Measurements from ENCODE around the gene ITPRID1. TPM values are rescaled to one million over a fixed set of nuclear protein-coding genes. Genes with fewer than 3 reads are reported as not detected.
"Not testable (repeated sequence)": the region's sequence is repeated elsewhere in the genome, so short reads cannot be mapped to it uniquely, and the experiment has no call there.

Gene ITPRID1
- not detected for polyA plus RNA-seq (2013)

DNA sequence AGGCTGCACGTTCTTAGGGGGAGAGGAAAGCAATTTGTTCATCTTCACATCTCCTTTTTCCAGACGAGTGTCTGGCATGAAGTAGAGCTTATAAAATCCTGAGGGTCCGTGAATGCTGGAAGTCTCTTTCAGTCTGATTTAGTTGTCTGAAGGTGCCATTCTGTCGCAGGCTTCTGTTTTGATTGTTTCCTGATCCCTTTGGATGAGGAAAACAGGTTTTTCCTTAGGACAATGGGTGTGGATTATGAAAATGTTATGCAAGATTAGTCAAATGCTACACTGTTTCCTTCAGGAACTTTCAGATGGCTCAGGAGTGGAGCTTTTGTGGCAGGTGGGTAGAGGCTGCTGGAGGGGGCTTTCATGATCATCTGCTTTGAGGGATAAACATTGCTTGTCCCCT is at the start of gene ITPRID1:
Gene ITPRID1, plus strand, starts transcription at position 301 of the 400 bp plus-strand sequence. CDS start 38,935 bp downstream, outside the sequence.
- POLR2A ChIA-PET, result no interaction called here
- WGBS (ENCODE audit: insufficient coverage), result no CpG with 5 or more reads among the region's 4 CpGs
- DNase-seq, result no peak
- no peak within 1 kb of the TSS for H3K27ac ChIP-seq (ENCODE audit: insufficient read depth in 1 of 2, low read depth in 1 of 2, low read length in 2 of 2, poor library complexity in 1 of 2, severe bottlenecking in 2 of 2)
- no peaks in the 10 kb centered on the region for H3K36me3 ChIP-seq (ENCODE audit: control insufficient read depth in 4 of 4, insufficient read depth in 4 of 4, low read length in 3 of 4)
- H3K4me3 ChIP-seq (ENCODE audit: control insufficient read depth in 1 of 7, extremely low read depth in 1 of 7, insufficient read depth in 4 of 7, low read depth in 2 of 7, low read length in 6 of 7), result no peak within 1 kb of the TSS
- no peaks in the 10 kb centered on the region for H3K9me3 ChIP-seq (ENCODE audit: control extremely low read depth in 1 of 5, control insufficient read depth in 4 of 5, insufficient read depth in 2 of 5, low read depth in 1 of 5, low read length in 4 of 5)
- CTCF ChIA-PET, result no interaction called here
- H3K4me1 ChIP-seq (ENCODE audit: control extremely low read depth in 1 of 4, control insufficient read depth in 4 of 4, insufficient read depth in 4 of 4, low read length in 3 of 4), result no peaks in the 10 kb centered on the region
- H3K27me3 ChIP-seq (replicated peaks in 2 of 5; ENCODE audit: control insufficient read depth in 4 of 5, insufficient read depth in 5 of 5, low read length in 4 of 5), result no peaks in the 10 kb centered on the region

- Histone ChIP-seq H3K9me3 (ENCODE audit: control extremely low read depth in 1 of 5, control insufficient read depth in 4 of 5, insufficient read depth in 2 of 5, low read depth in 1 of 5, low read length in 4 of 5) (no peaks in the 10 kb centered on the region), H3K4me3 (ENCODE audit: control insufficient read depth in 1 of 7, extremely low read depth in 1 of 7, insufficient read depth in 4 of 7, low read depth in 2 of 7, low read length in 6 of 7) (no peak overlapping the region), H3K27me3 (replicated peaks in 2 of 5; ENCODE audit: control insufficient read depth in 4 of 5, insufficient read depth in 5 of 5, low read length in 4 of 5) (peaks cover 0 to 7% (median 2%) of the 10 kb centered on the region in 5 experiments), H3K36me3 (ENCODE audit: control insufficient read depth in 4 of 4, insufficient read depth in 4 of 4, low read length in 3 of 4) (no peaks in the 10 kb centered on the region), H3K4me1 (ENCODE audit: control extremely low read depth in 1 of 4, control insufficient read depth in 4 of 4, insufficient read depth in 4 of 4, low read length in 3 of 4) (no peaks in the 10 kb centered on the region), H3K27ac (ENCODE audit: insufficient read depth in 1 of 2, low read depth in 1 of 2, low read length in 2 of 2, poor library complexity in 1 of 2, severe bottlenecking in 2 of 2) (no peak overlapping the region)
- 93% methylated on average over 1 of the region's 1 CpG for whole genome bisulfite sequencing (ENCODE audit: insufficient coverage)
- no peak for DNase-seq
- POLR2A ChIA-PET, result no interaction called here
- CTCF ChIA-PET, result no interaction called here
These were observed 49.3 kb upstream of the ITPRID1 start for GRCh38 chr7:31464601-31465000.

GRCh38 chr7:31465285-31465684 is 48.6 kb upstream of the ITPRID1 start:
- H3K4me3 ChIP-seq (ENCODE audit: control insufficient read depth in 1 of 7, extremely low read depth in 1 of 7, insufficient read depth in 4 of 7, low read depth in 2 of 7, low read length in 6 of 7), result no peak overlapping the region
- ChIA-PET POLR2A (no interaction called here), CTCF (no interaction called here)
- WGBS (ENCODE audit: insufficient coverage), result 33% methylated on average over 3 of the region's 3 CpGs
- no peak overlapping the region for H3K27ac ChIP-seq (ENCODE audit: insufficient read depth in 1 of 2, low read depth in 1 of 2, low read length in 2 of 2, poor library complexity in 1 of 2, severe bottlenecking in 2 of 2)
- peak in 1 of 3 donors; percentile 3 for DNase-seq
- H3K36me3 ChIP-seq (ENCODE audit: control insufficient read depth in 4 of 4, insufficient read depth in 4 of 4, low read length in 3 of 4), result no peaks in the 10 kb centered on the region
- no peaks in the 10 kb centered on the region for H3K9me3 ChIP-seq (ENCODE audit: control extremely low read depth in 1 of 5, control insufficient read depth in 4 of 5, insufficient read depth in 2 of 5, low read depth in 1 of 5, low read length in 4 of 5)
- H3K4me1 ChIP-seq (ENCODE audit: control extremely low read depth in 1 of 4, control insufficient read depth in 4 of 4, insufficient read depth in 4 of 4, low read length in 3 of 4), result no peaks in the 10 kb centered on the region
- H3K27me3 ChIP-seq (replicated peaks in 2 of 5; ENCODE audit: control insufficient read depth in 4 of 5, insufficient read depth in 5 of 5, low read length in 4 of 5), result peaks cover 0 to 7% (median 2%) of the 10 kb centered on the region in 5 experiments

DNA sequence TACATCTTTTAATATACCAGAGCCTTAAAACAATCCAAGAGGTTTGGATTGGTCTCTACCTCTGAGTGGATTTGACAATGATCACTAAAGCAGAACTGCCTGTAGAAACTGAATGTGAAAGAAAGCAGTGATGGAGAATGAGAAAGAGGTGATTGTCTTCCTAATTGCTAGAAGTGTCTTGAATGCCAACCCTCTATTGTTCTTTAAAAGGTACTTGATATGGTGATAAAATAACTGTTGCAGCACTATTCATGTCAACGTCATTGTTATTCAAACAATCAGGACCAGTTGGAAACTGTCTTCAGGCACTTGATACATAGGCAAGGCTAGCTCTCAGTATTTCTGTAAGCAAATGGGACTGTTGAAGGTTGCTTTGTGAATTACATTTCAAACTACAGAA is 47.9 kb upstream of the ITPRID1 start:
- Histone ChIP-seq H3K9me3 (ENCODE audit: control extremely low read depth in 1 of 5, control insufficient read depth in 4 of 5, insufficient read depth in 2 of 5, low read depth in 1 of 5, low read length in 4 of 5) (no peaks in the 10 kb centered on the region), H3K27ac (ENCODE audit: insufficient read depth in 1 of 2, low read depth in 1 of 2, low read length in 2 of 2, poor library complexity in 1 of 2, severe bottlenecking in 2 of 2) (no peak overlapping the region), H3K4me3 (ENCODE audit: control insufficient read depth in 1 of 7, extremely low read depth in 1 of 7, insufficient read depth in 4 of 7, low read depth in 2 of 7, low read length in 6 of 7) (no peak overlapping the region), H3K27me3 (replicated peaks in 2 of 5; ENCODE audit: control insufficient read depth in 4 of 5, insufficient read depth in 5 of 5, low read length in 4 of 5) (peaks cover 0 to 7% (median 2%) of the 10 kb centered on the region in 5 experiments), H3K36me3 (ENCODE audit: control insufficient read depth in 4 of 4, insufficient read depth in 4 of 4, low read length in 3 of 4) (no peaks in the 10 kb centered on the region), H3K4me1 (ENCODE audit: control extremely low read depth in 1 of 4, control insufficient read depth in 4 of 4, insufficient read depth in 4 of 4, low read length in 3 of 4) (no peaks in the 10 kb centered on the region)
- POLR2A ChIA-PET, result no interaction called here
- DNase-seq, result no peak
- CTCF ChIA-PET, result no interaction called here
- WGBS (ENCODE audit: insufficient coverage), result 71% methylated on average over 1 of the region's 1 CpG

DNA sequence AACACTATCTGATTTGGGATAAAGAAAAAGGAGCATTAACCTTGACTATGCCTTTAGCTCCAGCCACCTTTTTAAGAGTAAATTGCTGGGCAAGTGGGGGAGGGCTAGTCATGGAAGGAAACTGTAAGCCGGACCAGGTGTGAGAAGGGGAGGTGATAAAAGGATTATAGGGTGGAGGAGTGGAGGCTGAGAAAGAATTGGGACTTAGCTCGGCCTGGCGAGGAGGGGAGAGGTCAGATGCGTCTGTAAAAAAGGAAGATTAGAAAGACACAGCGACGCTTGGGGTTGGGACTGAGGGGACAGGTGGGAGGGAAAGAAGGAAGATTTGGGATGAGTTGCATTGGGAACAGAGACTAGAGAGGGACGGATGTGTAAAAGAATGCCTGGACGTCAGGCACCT is 43.0 kb upstream of the ITPRID1 start:
- H3K27me3 ChIP-seq (replicated peaks in 2 of 5; ENCODE audit: control insufficient read depth in 4 of 5, insufficient read depth in 5 of 5, low read length in 4 of 5); H3K9me3 ChIP-seq (ENCODE audit: control extremely low read depth in 1 of 5, control insufficient read depth in 4 of 5, insufficient read depth in 2 of 5, low read depth in 1 of 5, low read length in 4 of 5); DNase-seq; H3K27ac ChIP-seq (ENCODE audit: insufficient read depth in 1 of 2, low read depth in 1 of 2, low read length in 2 of 2, poor library complexity in 1 of 2, severe bottlenecking in 2 of 2); H3K4me3 ChIP-seq (ENCODE audit: control insufficient read depth in 1 of 7, extremely low read depth in 1 of 7, insufficient read depth in 4 of 7, low read depth in 2 of 7, low read length in 6 of 7); H3K4me1 ChIP-seq (ENCODE audit: control extremely low read depth in 1 of 4, control insufficient read depth in 4 of 4, insufficient read depth in 4 of 4, low read length in 3 of 4); POLR2A ChIA-PET; H3K36me3 ChIP-seq (ENCODE audit: control insufficient read depth in 4 of 4, insufficient read depth in 4 of 4, low read length in 3 of 4); CTCF ChIA-PET: not testable (repeated sequence)
- 73% methylated on average over 7 of the region's 8 CpGs for WGBS (ENCODE audit: insufficient coverage)

DNA sequence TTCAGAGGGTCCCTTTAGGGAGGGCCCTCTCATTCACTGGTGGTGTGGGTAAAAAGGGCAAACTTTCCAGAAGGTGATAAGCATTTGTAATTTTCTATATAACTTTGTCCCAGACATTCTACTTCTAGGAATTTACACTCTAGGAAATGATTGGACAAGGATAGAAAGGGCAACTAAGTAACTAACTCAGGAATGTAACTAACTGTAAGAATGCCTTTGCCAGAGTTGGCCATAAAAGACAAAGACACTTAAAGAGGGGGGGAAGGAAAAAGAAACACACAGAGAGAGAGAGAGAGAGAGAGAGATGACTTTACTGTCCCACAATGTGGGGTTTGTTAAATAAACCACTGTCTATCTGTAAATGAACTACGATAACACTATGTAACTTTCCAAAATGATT is 38.5 kb upstream of the ITPRID1 start:
- H3K36me3 ChIP-seq (ENCODE audit: control insufficient read depth in 4 of 4, insufficient read depth in 4 of 4, low read length in 3 of 4), result no peaks in the 10 kb centered on the region
- ChIA-PET POLR2A (no interaction called here), CTCF (no interaction called here)
- no CpG with 5 or more reads among the region's 1 CpG for WGBS (ENCODE audit: insufficient coverage)
- no peak overlapping the region for H3K4me3 ChIP-seq (ENCODE audit: control insufficient read depth in 1 of 7, extremely low read depth in 1 of 7, insufficient read depth in 4 of 7, low read depth in 2 of 7, low read length in 6 of 7)
- peaks cover 0 to 2% (median 0%) of the 10 kb centered on the region in 5 experiments for H3K27me3 ChIP-seq (replicated peaks in 2 of 5; ENCODE audit: control insufficient read depth in 4 of 5, insufficient read depth in 5 of 5, low read length in 4 of 5)
- H3K4me1 ChIP-seq (ENCODE audit: control extremely low read depth in 1 of 4, control insufficient read depth in 4 of 4, insufficient read depth in 4 of 4, low read length in 3 of 4), result no peaks in the 10 kb centered on the region
- no peaks in the 10 kb centered on the region for H3K9me3 ChIP-seq (ENCODE audit: control extremely low read depth in 1 of 5, control insufficient read depth in 4 of 5, insufficient read depth in 2 of 5, low read depth in 1 of 5, low read length in 4 of 5)
- DNase-seq, result no peak
- no peak overlapping the region for H3K27ac ChIP-seq (ENCODE audit: insufficient read depth in 1 of 2, low read depth in 1 of 2, low read length in 2 of 2, poor library complexity in 1 of 2, severe bottlenecking in 2 of 2)

DNA sequence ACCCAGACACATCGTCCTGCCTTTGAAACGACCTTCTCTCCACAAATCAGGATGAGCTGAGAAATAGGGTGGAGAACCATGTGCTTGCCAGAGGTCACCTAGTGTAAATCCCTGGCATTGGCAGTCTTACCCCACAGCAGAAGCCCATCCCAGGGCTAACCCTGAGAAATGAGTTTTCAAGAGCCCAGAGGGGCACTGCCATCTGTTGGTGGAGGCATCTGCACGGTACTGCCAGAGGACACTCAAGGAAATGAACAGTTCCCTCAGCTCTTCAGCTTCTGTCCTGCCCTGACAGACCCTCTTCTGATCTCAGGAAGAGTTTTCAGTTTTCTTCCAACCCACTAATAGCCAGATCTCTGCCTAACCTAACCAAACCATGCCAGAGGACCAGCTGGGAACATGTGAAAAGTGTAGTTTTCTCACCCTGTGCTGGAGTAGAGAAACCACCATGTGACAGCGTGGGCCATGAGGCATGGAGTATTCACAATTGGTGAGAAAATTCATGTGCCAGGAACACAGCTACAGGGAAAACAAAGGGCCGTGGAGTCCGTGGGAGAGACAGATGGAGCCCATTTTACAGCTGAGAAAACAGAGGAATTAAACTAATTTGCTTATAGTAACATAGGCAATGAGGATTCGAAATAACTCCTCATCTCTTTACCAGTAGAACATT is 37.7 kb upstream of the ITPRID1 start:
- WGBS (ENCODE audit: insufficient coverage), result 94% methylated on average over 5 of the region's 7 CpGs
- CTCF ChIA-PET, result no interaction called here

More for the DNA sequence above, 37.7 kb upstream of the ITPRID1 start:
- no peak for DNase-seq
- no peak overlapping the region for H3K4me3 ChIP-seq (ENCODE audit: control insufficient read depth in 1 of 7, extremely low read depth in 1 of 7, insufficient read depth in 4 of 7, low read depth in 2 of 7, low read length in 6 of 7)
- no peaks in the 10 kb centered on the region for H3K36me3 ChIP-seq (ENCODE audit: control insufficient read depth in 4 of 4, insufficient read depth in 4 of 4, low read length in 3 of 4)
- no peaks in the 10 kb centered on the region for H3K4me1 ChIP-seq (ENCODE audit: control extremely low read depth in 1 of 4, control insufficient read depth in 4 of 4, insufficient read depth in 4 of 4, low read length in 3 of 4)
- no peak overlapping the region for H3K27ac ChIP-seq (ENCODE audit: insufficient read depth in 1 of 2, low read depth in 1 of 2, low read length in 2 of 2, poor library complexity in 1 of 2, severe bottlenecking in 2 of 2)
- peaks cover 0 to 2% (median 0%) of the 10 kb centered on the region in 5 experiments for H3K27me3 ChIP-seq (replicated peaks in 2 of 5; ENCODE audit: control insufficient read depth in 4 of 5, insufficient read depth in 5 of 5, low read length in 4 of 5)
- no peaks in the 10 kb centered on the region for H3K9me3 ChIP-seq (ENCODE audit: control extremely low read depth in 1 of 5, control insufficient read depth in 4 of 5, insufficient read depth in 2 of 5, low read depth in 1 of 5, low read length in 4 of 5)
- POLR2A ChIA-PET, result no interaction called here

Data from common myeloid progenitor, CD34-positive (primary cell).